HG02943 (cell line): ENCODE results near the gene CRISPLD2.

Source experiments
- ATAC-seq: cut with Tn5 transposase; IDR thresholded peaks from one replicate; pipeline ENCODE4 v1.9.1; 2021; ENCODE audit warnings: mild to moderate bottlenecking, low read depth, moderate library complexity; ENCODE audit not compliant: unreplicated experiment

The CRISPLD2 gene

GRCh38 chr16:84839054-84839453 lies 19.3 kb downstream of the CRISPLD2 start:
- ATAC-seq, result no peak

DNA sequence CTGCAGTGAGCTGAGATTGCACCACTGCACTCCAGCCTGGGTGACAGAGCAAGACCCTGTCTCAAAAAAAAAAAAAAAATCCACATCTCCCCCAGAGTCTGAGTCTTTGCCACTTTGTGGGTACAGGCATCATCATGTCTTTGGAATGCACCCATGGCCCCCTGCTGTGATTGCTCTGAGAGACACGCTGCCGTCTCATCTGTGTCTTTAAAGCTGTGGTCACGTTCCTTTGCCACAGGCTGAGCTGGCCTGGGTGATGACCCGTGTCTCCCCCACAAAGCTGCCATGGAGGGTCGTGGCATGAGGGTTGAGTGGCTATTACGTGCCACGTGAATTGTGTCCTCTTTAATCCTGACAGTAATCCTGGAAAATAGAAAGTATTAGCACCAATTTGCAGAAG lies 20.2 kb downstream of the CRISPLD2 start:
- no peak for ATAC-seq

GRCh38 chr16:84840687-84841627 lies 21.2 kb downstream of the CRISPLD2 start:
- no peak for ATAC-seq

DNA sequence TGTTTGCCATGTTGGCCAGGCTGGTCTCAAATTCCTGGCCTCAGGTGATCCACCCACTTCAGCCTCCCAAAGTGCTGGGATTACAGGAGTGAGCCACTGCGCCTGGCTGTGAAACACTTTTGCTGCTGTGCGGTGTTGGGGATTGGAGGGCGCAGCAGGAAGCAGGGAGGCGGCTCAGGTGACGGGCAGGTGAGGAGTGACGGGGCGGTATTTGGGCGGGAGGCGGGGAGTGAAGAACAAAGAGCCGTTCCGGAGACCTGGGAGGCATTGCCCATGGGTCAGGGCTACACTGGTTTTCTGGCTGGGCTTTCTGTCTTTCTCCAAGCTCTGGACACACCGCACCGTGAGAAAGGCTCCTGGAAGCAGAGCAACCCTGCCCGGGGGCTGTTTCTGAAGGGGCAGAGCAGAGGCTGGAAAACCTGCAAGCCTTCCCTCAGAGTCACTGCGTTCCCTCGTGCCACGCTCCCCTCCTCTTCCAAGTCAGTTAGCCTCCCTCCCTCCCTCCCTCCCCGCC lies 22.1 kb downstream of the CRISPLD2 start:
- no peak for ATAC-seq

DNA sequence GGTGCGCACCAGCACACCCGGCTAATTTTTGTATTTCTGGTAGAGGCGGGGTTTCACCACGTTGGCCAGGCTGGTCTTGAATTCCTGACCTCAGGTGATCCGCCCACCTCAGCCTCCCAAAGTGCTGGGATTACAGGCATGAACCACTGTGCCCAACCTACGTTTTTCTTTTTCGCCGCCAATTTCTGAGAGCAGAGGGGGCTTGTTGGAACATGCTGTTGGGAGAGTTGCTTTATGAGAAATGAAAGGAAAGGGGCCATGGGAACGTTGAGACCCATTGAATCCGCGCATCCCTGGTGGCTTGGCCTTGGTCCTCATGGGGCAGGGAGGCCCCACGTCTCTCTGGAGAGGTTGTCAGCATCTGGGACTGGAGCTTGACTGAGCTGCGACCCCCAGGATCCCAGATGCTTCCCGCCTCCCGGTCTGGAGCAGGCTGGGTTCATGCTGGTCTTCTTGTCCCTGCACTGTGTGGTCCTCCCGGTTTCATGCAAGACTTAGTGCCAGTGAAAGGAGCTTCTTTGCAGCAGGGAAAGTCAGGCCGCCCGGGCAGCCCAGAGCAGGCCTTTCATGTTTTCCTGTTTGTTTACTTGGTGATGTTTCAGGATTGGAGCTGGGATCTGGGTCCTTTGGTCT lies 22.8 kb downstream of the CRISPLD2 start:
- ATAC-seq, result no peak

GRCh38 chr16:84843149-84844048 lies 23.6 kb downstream of the CRISPLD2 start:
- no peak for ATAC-seq

GRCh38 chr16:84844049-84844350 lies 24.2 kb downstream of the CRISPLD2 start:
- ATAC-seq, result no peak

DNA sequence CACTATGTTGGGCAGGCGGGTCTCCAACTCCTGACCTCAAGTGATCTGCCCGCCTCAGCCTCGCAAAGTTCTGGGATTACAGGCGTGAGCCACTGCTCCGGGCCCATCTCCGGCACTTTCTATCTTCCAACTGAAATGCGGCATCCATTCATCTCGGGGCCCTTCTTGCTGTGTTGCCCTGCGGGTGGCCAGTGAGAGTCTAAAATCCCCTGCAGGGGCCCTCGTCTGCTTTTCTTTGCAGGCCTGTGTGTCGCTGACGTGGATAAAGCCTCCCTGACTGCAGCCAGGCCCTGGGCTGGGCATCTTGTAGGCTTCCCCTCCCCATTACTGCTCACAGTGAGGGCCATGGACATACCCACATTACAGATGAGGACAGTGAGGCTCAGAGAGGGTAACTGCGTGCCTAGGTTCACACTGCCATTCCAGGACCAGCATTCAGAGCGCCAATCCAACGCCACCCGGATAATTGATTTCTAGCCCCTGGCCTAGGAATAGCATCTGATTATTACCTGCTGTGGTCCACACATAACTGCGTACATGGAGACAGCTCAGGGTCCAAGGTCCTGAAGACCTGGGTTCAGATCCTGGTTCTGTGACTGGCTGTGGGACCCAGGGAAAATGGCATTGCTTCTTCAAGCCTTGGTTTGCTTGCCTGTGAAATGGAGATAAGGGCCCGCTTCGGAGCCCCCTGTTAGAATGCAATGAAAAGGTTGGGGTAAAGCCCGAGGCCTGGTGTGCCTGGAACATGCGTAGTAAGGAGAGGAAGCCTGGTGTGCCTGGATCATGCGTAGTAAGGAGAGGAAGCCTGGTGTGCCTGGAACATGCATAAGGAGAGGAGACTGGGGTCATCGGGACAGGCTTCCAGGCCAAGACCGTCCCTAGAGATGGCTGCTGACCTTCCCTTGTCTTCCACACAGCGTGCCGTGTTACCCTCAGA lies 25.0 kb downstream of the CRISPLD2 start:
- ATAC-seq, result no peak

DNA sequence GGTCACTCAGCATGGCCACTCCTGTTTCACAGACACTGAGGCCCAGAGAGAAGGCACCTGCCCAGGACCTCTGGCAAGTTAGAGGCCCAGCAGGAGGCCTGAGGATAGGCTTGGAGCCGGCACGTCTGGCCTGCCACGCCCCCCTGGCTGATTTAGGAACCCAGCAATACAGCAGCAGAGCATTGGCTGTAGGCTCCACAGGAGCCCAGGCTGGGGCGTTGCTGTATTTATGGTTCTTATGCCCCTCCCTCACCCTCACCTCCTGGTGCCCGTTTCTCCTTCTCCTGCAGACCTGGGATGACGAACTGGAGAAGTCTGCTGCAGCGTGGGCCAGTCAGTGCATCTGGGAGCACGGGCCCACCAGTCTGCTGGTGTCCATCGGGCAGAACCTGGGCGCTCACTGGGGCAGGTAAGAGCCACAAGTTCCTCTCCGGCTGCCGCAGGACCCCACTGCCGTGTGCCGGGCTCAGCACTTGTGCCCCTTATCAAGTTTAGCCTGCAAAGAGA lies 25.8 kb downstream of the CRISPLD2 start:
- ATAC-seq, result no peak

DNA sequence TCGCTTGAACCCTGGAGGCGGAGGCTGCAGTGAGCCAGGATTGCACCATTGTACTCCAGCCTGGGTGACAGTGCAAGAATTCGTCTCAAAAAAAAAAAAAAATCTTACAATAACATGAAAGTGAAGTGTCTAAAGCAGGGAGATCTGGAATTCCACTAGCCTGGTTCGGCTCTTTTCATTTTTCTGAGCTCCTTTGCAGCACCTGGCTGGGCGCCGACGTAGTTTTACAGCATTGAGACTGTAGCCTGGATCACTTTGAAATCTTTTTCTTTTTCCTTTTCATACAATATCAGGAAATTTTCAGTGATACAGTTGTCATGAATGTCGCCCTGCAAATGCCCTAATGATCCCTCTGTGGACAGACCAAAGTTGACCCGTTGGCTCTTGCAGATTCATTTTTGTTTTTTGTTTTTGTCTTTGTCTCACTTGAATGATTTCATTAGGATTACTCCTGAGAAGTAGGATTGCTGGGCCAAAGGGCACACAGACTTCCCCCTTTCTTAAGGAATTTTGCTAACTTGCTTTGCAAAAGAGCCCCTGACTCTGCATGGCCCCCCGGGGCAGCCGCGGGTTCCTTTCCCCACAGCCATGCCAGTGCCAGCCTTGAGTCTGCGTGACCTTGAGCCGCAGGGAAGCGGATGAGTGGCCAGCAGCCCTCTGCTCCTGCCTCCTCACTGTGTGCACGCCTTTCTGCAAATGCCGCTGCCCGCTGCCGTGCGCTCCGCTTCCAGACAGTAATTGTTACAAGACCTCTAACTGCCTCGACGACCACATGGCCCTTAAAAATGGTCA lies 28.0 kb downstream of the CRISPLD2 start:
- no peak for ATAC-seq

DNA sequence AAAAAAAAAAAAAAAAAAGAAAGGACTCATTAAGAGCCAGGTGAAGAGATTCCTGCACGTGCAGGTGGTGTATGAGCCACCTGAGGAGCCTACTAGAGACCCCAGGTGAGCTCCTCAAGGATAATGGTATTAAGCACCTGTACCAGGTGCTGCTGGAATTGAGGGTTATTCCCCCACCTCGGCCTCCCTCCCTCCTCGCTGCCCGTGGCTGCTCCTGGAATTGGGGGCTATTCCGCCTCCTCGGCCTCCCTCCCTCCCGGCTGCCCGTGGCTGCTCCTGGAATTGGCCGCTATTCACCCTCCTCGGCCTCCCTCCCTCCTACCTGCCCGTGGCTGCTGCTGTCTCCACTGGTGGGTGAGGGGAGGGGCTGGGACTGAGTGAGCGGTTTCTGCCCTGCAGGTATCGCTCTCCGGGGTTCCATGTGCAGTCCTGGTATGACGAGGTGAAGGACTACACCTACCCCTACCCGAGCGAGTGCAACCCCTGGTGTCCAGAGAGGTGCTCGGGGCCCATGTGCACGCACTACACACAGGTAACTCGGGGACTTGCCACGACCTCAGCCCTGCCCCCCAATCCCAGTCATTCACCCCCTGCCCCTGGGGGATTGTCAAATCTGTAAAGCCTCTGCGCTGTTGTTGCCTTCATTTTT lies 29.3 kb downstream of the CRISPLD2 start:
- no peak for ATAC-seq

GRCh38 chr16:84849751-84850150 lies 30.0 kb downstream of the CRISPLD2 start:
- ATAC-seq, result no peak

- ATAC-seq, result no peak
Observed at GRCh38 chr16:84850714-84851113, 30.9 kb downstream of the CRISPLD2 start.

DNA sequence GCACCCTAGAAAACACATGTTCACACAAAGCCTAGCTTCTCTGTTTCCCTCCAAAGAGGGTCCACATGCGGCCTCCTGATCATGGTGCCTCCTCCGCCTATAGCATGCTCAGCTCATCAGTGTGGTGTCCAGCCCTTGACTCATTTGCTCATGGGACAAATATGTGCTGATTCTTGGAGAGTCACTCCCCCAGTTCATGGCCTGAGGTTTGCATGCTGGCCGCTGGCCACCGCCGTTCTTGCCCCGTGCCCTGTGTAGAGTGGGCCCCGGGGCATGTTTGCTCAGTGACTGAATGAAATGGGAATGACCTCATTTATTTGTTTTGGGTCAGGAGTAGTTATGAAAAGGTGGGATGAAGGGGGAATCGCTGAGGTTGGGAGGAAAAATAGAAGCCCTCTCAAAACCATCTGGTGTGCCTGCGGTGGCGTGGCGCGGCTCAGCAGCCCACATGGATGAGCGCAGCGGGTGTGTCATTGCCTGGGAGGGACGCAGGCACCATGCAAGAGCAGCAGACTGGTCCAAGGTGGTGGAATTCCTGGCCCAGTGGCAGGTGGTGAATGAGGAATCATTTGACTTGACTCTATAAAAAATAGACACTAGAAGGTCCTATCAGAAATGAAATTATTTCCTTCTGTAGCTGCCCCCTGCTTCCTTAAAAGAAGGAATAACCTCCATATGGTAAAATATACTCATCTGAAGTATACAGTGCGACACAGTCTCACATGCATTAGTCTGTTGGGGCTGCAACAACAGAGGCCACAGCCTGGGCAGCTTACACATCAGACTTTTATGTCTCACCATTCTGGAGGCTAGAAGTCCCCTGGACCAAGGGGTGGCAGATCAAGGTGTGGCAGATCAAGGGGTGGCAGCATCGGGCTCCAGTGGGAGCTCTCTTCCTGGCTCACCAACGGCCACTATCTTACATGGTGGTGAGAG lies 31.7 kb downstream of the CRISPLD2 start:
- no peak for ATAC-seq

GRCh38 chr16:84853534-84853933 lies 33.7 kb downstream of the CRISPLD2 start:
- ATAC-seq, result no peak

- ATAC-seq, result no peak
Observed at GRCh38 chr16:84854759-84855158, 35.0 kb downstream of the CRISPLD2 start.
